Endothelial cell of umbilical vein (primary cell): ENCODE results near the gene SETD1A. TPM values are rescaled to one million over a fixed set of nuclear protein-coding genes. Genes with fewer than 3 reads are reported as not detected.

Source experiments
- BruUV-seq: library from RNA; stranded (reverse); fragments of 400-500 nt; replicated peaks from 2 replicates; lab custom pipeline; 2021; lab: Mats Ljungman, UMichigan
- CTCF ChIA-PET: fragments of 300-600, 350-600 bp; sonication (Branson Sonifier 250); formaldehyde crosslinking; loops from one replicate; lab custom pipeline; 2021; ENCODE audit warnings: antibody characterized with exemption, inconsistent platforms; lab: Charles Lee
- POLR2A ChIA-PET: fragments of 300-600, 350-600 bp; sonication (Branson Sonifier 250); formaldehyde crosslinking; loops from one replicate; lab custom pipeline; 2021; ENCODE audit warnings: antibody characterized with exemption, inconsistent platforms; lab: Charles Lee
- DNase-seq: peaks from one replicate; pipeline ENCODE4 v3.0.0-alpha.2; 2011; ENCODE audit warnings: low read depth, low spot score
- FAIRE-seq: peaks from 2 replicates; lab custom pipeline; 2011; peaks lifted over from hg19 to GRCh38; lab: Jason Lieb, UNC
- H2AFZ ChIP-seq: 2 replicates; pipeline ENCODE4 v1.6.0; 2012; ENCODE audit warnings: low read depth, low read length, control low read depth, inconsistent platforms
- H3K27ac ChIP-seq: 2 replicates; pipeline ENCODE4 v1.5.1; 2011; ENCODE audit warnings: low read depth, mild to moderate bottlenecking, control low read depth, low read length, moderate library complexity; ENCODE audit not compliant: insufficient read depth
- H3K27me3 ChIP-seq, 2 experiments: 2 replicates each; pipeline versions ENCODE4 v1.6.0 to v1.6.1; 2011; ENCODE audit warnings: low read length in 2 of 2, mixed read lengths in 1 of 2; ENCODE audit not compliant: control insufficient read depth in 2 of 2, insufficient read depth in 2 of 2
- H3K36me3 ChIP-seq, 2 experiments: 2 replicates in 1 of 2; 3 replicates in 1 of 2; pipeline ENCODE4 v1.5.1; 2011; ENCODE audit warnings: low read length in 2 of 2, mild to moderate bottlenecking in 1 of 2, moderate library complexity in 1 of 2; ENCODE audit not compliant: control insufficient read depth in 2 of 2, insufficient read depth in 2 of 2; ENCODE audit errors: extremely low read depth in 1 of 2
- H3K4me1 ChIP-seq: 3 replicates; pipeline ENCODE4 v1.5.1; 2011; ENCODE audit warnings: mild to moderate bottlenecking, low read length; ENCODE audit not compliant: control insufficient read depth, insufficient read depth; ENCODE audit errors: extremely low read depth
- H3K4me2 ChIP-seq: 2 replicates; pipeline ENCODE4 v1.6.1; 2011; ENCODE audit warnings: low read length, control low read depth, mixed read lengths; ENCODE audit not compliant: insufficient read depth
- H3K4me3 ChIP-seq, 3 experiments: fragments of 200-600 bp in 1 of 3; sonication (generic), shearing (Covaris generic) in 1 of 3; replicated peaks in 1 of 3; 2 replicates each; pipeline ENCODE4 v1.5.1; 2011 to 2016; ENCODE audit warnings: control low read depth in 3 of 3, low read length in 3 of 3, mild to moderate bottlenecking in 2 of 3, inconsistent platforms in 1 of 3, low read depth in 1 of 3, moderate library complexity in 1 of 3; ENCODE audit not compliant: insufficient read depth in 1 of 3
- H3K79me2 ChIP-seq: 2 replicates; pipeline ENCODE4 v1.6.0; 2012; ENCODE audit warnings: low read length, inconsistent platforms; ENCODE audit not compliant: control insufficient read depth, insufficient read depth
- H3K9ac ChIP-seq: replicated peaks from 2 replicates; pipeline ENCODE3; 2011; ENCODE audit warnings: low read length, control low read depth; ENCODE audit not compliant: insufficient read depth; ENCODE audit errors: extremely low read depth
- H3K9me1 ChIP-seq: replicated peaks from 3 replicates; pipeline ENCODE4 v1.6.0; 2011; ENCODE audit warnings: mild to moderate bottlenecking, low read length; ENCODE audit not compliant: control insufficient read depth, insufficient read depth; ENCODE audit errors: extremely low read depth
- H3K9me3 ChIP-seq: replicated peaks from 2 replicates; pipeline ENCODE4 v1.5.1; 2012; ENCODE audit warnings: low read length, inconsistent platforms; ENCODE audit not compliant: control insufficient read depth, insufficient read depth
- H4K20me1 ChIP-seq: replicated peaks from 2 replicates; pipeline ENCODE3; 2011; ENCODE audit warnings: mild to moderate bottlenecking, low read length; ENCODE audit not compliant: control insufficient read depth, insufficient read depth; ENCODE audit errors: extremely low read depth
- EZH2 ChIP-seq: IDR thresholded peaks from 2 replicates; pipeline ENCODE4 v1.6.1; 2012; ENCODE audit warnings: borderline replicate concordance, low read depth, mild to moderate bottlenecking, moderate library complexity, low read length, inconsistent platforms; ENCODE audit not compliant: severe bottlenecking
- FOS ChIP-seq: IDR thresholded peaks from 2 replicates; pipeline ENCODE4 v1.6.1; 2011; ENCODE audit warnings: mild to moderate bottlenecking, low read length, moderate library complexity, borderline replicate concordance; ENCODE audit not compliant: insufficient read depth
- GATA2 ChIP-seq: IDR thresholded peaks from 2 replicates; pipeline ENCODE4 v1.7.0; 2011; ENCODE audit warnings: low read depth, mild to moderate bottlenecking, moderate library complexity, mixed read lengths, low read length; ENCODE audit not compliant: insufficient read length, insufficient read depth
- JUN ChIP-seq: IDR thresholded peaks from 2 replicates; pipeline ENCODE4 v1.6.1; 2011; ENCODE audit warnings: borderline replicate concordance, low read depth; ENCODE audit not compliant: insufficient read length, insufficient read depth
- MAX ChIP-seq: IDR thresholded peaks from 2 replicates; pipeline ENCODE4 v1.6.1; 2011; ENCODE audit not compliant: insufficient read depth, insufficient read length
- MYC ChIP-seq: IDR thresholded peaks from one replicate; pipeline ENCODE4 v1.6.1; 2011; ENCODE audit warnings: mild to moderate bottlenecking, low read depth, low read length
- POLR2A ChIP-seq: IDR thresholded peaks from 2 replicates; pipeline ENCODE4 v1.6.1; 2012; ENCODE audit warnings: low read depth, mild to moderate bottlenecking, control low read depth, low read length
- POLR2AphosphoS5 ChIP-seq: IDR thresholded peaks from 2 replicates; pipeline ENCODE4 v1.6.1; 2012; ENCODE audit warnings: low read depth, mild to moderate bottlenecking, control low read depth, low read length, moderate library complexity; ENCODE audit not compliant: insufficient read depth
- dilution Hi-C: fragments of 300-500 bp; cut with MboI; formaldehyde crosslinking; loops from one replicate; pipeline ENCODE4 v1.15.0; 2019; ENCODE audit warnings: low sequenced_read_pairs; ENCODE audit not compliant: extremely low pct_ligation_motif_present
- intact Hi-C: fragments of 100-400 bp; cut with micrococcal nuclease; formaldehyde crosslinking; loops from one replicate; pipeline ENCODE4 v1.10.0; 2022
- polyA plus RNA-seq, 4 experiments: library from polyadenylated mRNA; depleted of rRNA in 3 of 4; stranded (reverse) in 3 of 4; unstranded in 1 of 4; fragments of >200 nt; gene quantifications; 2 replicates each; pipeline versions ENCODE4 v1.2.1 to v1.2.3, GENCODE V29; 2011 to 2012; ENCODE audit warnings: missing spikeins in 1 of 4
- total RNA-seq: library from RNA; stranded (reverse); gene quantifications from 2 replicates; pipeline ENCODE4 v1.2.3, GENCODE V29; 2021
- TF ChIP-seq, protein P1 (sequence below), 2 donors: IDR thresholded peaks; 1 replicate in 1 of 2; 2 replicates in 1 of 2; pipeline ENCODE4 v1.5.1; 2011; ENCODE audit warnings: low read length in 2 of 2, mild to moderate bottlenecking in 2 of 2, moderate library complexity in 2 of 2, control low read depth in 1 of 2, inconsistent platforms in 1 of 2, low read depth in 1 of 2; ENCODE audit not compliant: insufficient read depth in 1 of 2; ENCODE audit errors: extremely low read depth in 1 of 2

Gene SETD1A
- total and polyA plus RNA-seq, 2 donors (not counting 3 experiments of a cell fraction or from before 2014, with no cell fraction given), result 3.5 to 21.3 TPM

- no peak overlapping the region for H3K9ac ChIP-seq
- dilution Hi-C loops, result no loop called here
- no peak overlapping the region for H3K4me2 ChIP-seq
- TF ChIP-seq MAX, result no peak
- TF ChIP-seq POLR2A, result no peak
- no peak for TF ChIP-seq JUN
- no peak for TF ChIP-seq MYC
- TF ChIP-seq FOS, result no peak
- TF ChIP-seq, protein P1, sequence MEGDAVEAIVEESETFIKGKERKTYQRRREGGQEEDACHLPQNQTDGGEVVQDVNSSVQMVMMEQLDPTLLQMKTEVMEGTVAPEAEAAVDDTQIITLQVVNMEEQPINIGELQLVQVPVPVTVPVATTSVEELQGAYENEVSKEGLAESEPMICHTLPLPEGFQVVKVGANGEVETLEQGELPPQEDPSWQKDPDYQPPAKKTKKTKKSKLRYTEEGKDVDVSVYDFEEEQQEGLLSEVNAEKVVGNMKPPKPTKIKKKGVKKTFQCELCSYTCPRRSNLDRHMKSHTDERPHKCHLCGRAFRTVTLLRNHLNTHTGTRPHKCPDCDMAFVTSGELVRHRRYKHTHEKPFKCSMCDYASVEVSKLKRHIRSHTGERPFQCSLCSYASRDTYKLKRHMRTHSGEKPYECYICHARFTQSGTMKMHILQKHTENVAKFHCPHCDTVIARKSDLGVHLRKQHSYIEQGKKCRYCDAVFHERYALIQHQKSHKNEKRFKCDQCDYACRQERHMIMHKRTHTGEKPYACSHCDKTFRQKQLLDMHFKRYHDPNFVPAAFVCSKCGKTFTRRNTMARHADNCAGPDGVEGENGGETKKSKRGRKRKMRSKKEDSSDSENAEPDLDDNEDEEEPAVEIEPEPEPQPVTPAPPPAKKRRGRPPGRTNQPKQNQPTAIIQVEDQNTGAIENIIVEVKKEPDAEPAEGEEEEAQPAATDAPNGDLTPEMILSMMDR (IDR thresholded peaks at IDR 0.05; ENCODE audit: extremely low read depth in 1 of 2, insufficient read depth in 1 of 2, low read depth in 1 of 2, low read length in 2 of 2), result no peak
- TF ChIP-seq GATA2, result no peak
- TF ChIP-seq POLR2AphosphoS5, result no peak
- no peak for TF ChIP-seq EZH2
- H2AFZ ChIP-seq, result no peak overlapping the region
- no peaks in the 10 kb centered on the region for H3K79me2 ChIP-seq
- H3K9me1 ChIP-seq, result no peaks in the 10 kb centered on the region
- no TSS peak for BruUV-seq
- no peaks in the 10 kb centered on the region for H3K36me3 ChIP-seq
- H3K4me1 ChIP-seq, result no peaks in the 10 kb centered on the region
- no peak overlapping the region for H3K27ac ChIP-seq
- no peak overlapping the region for H3K4me3 ChIP-seq
- H3K27me3 ChIP-seq, result peaks cover 17 to 32% of the 10 kb centered on the region in 2 experiments
- ChIA-PET POLR2A (no interaction called here), CTCF (no interaction called here)
- no peak for DNase-seq
- intact Hi-C loops, result no loop called here
- H3K9me3 ChIP-seq, result no peaks in the 10 kb centered on the region
- no peak for FAIRE-seq
- H4K20me1 ChIP-seq, result no peaks in the 10 kb centered on the region
Observed at GRCh38 chr16:31009894-31010584, 52.5 kb downstream of the SETD1A start.
